ENCODE data around the gene PIP5K1C. TPM values are rescaled to one million over a fixed set of nuclear protein-coding genes. Genes with fewer than 3 reads are reported as not detected.

PIP5K1C gene
- total RNA-seq, 2 experiments from 2014 or later, result 14.7 to 15.7 TPM

GRCh38 chr19:3697671-3698385 is 2.4 kb downstream of the PIP5K1C start:
- ChIA-PET CTCF (interaction anchor here (0.7 to 3.2 kb wide), 5 partner anchors 10 to 219 kb away, joined by 3 to 13 read pairs (median 6); no protein-coding TSS in a partner anchor), POLR2A (no interaction called here)
- Mint-ChIP-seq H3K27ac (no peak overlapping the region), H3K9me3 (no peaks in the 10 kb centered on the region), H3K4me1 (ENCODE audit: low read depth) (peaks cover 18% of the 10 kb centered on the region), H3K36me3 (no peaks in the 10 kb centered on the region), H3K4me3 (no peak overlapping the region), H3K27me3 (no peaks in the 10 kb centered on the region)
- intact Hi-C loops (cut with micrococcal nuclease), result no loop called here
- no peak for DNase-seq

GRCh38 chr19:3697094-3697493 is 3.2 kb downstream of the PIP5K1C start:
- intact Hi-C loops (cut with micrococcal nuclease), result no loop called here
- H3K9me3 Mint-ChIP-seq, result no peaks in the 10 kb centered on the region
- H3K4me3 Mint-ChIP-seq, result no peak overlapping the region
- H3K4me1 Mint-ChIP-seq (ENCODE audit: low read depth), result peaks cover 18% of the 10 kb centered on the region
- no peaks in the 10 kb centered on the region for H3K36me3 Mint-ChIP-seq
- no peak for DNase-seq
- CTCF ChIA-PET, result interaction anchor here (1.2 to 1.5 kb wide), 3 partner anchors 9 to 31 kb away, joined by 6 to 7 read pairs (median 6); no protein-coding TSS in a partner anchor
- H3K27me3 Mint-ChIP-seq, result no peaks in the 10 kb centered on the region
- no peak overlapping the region for H3K27ac Mint-ChIP-seq
- POLR2A ChIA-PET, result no interaction called here

GRCh38 chr19:3696660-3696995 is 3.6 kb downstream of the PIP5K1C start:
- no peak overlapping the region for H3K4me3 Mint-ChIP-seq
- POLR2A ChIA-PET, result no interaction called here
- intact Hi-C loops (cut with micrococcal nuclease), result no loop called here

GRCh38 chr19:3695986-3696659 is 4.1 kb downstream of the PIP5K1C start:
- Mint-ChIP-seq H3K4me1 (ENCODE audit: low read depth) (peaks cover 23% of the 10 kb centered on the region), H3K27me3 (no peaks in the 10 kb centered on the region), H3K9me3 (no peaks in the 10 kb centered on the region), H3K36me3 (no peaks in the 10 kb centered on the region), H3K27ac (no peak overlapping the region), H3K4me3 (no peak overlapping the region)
- DNase-seq, result no peak
- intact Hi-C loops (cut with micrococcal nuclease), result no loop called here
- ChIA-PET CTCF (interaction anchor here (0.6 to 0.7 kb wide), 2 partner anchors 26 kb away, joined by 3 read pairs; no protein-coding TSS in a partner anchor), POLR2A (no interaction called here)

More at GRCh38 chr19:3696660-3696995, 3.6 kb downstream of the PIP5K1C start:
- Mint-ChIP-seq H3K27me3 (no peaks in the 10 kb centered on the region), H3K4me1 (ENCODE audit: low read depth) (peaks cover 18% of the 10 kb centered on the region), H3K9me3 (no peaks in the 10 kb centered on the region), H3K36me3 (no peaks in the 10 kb centered on the region), H3K27ac (no peak overlapping the region)
- CTCF ChIA-PET, result interaction anchor here (1.5 kb wide), 1 partner anchor 30 kb away, joined by 6 read pairs; no protein-coding TSS in a partner anchor
- DNase-seq, result no peak

GRCh38 chr19:3695124-3695733 is 5.0 kb downstream of the PIP5K1C start:
- H3K27me3 Mint-ChIP-seq, result no peaks in the 10 kb centered on the region
- intact Hi-C loops (cut with micrococcal nuclease), result no loop called here
- H3K27ac Mint-ChIP-seq, result no peak overlapping the region
- H3K36me3 Mint-ChIP-seq, result peaks cover 2% of the 10 kb centered on the region
- no peak for DNase-seq
- no peaks in the 10 kb centered on the region for H3K9me3 Mint-ChIP-seq
- ChIA-PET POLR2A (no interaction called here), CTCF (interaction anchor here (0.7 kb wide), 1 partner anchor 27 kb away, joined by 3 read pairs; no protein-coding TSS in a partner anchor)
- peaks cover 26% of the 10 kb centered on the region for H3K4me1 Mint-ChIP-seq (ENCODE audit: low read depth)
- H3K4me3 Mint-ChIP-seq, result no peak overlapping the region

GRCh38 chr19:3694361-3695123 is 5.7 kb downstream of the PIP5K1C start:
- intact Hi-C loops (cut with micrococcal nuclease), result no loop called here
- H3K27ac Mint-ChIP-seq, result no peak overlapping the region
- peaks cover 4% of the 10 kb centered on the region for H3K36me3 Mint-ChIP-seq
- no peaks in the 10 kb centered on the region for H3K9me3 Mint-ChIP-seq
- peaks cover 32% of the 10 kb centered on the region for H3K4me1 Mint-ChIP-seq (ENCODE audit: low read depth)
- DNase-seq, result no peak
- H3K27me3 Mint-ChIP-seq, result no peaks in the 10 kb centered on the region
- H3K4me3 Mint-ChIP-seq, result no peak overlapping the region
- CTCF ChIA-PET, result no interaction called here
- POLR2A ChIA-PET, result no interaction called here

- no peak for DNase-seq
These were observed 7.0 kb downstream of the PIP5K1C start for GRCh38 chr19:3693025-3693925.

GRCh38 chr19:3692141-3693024 is 7.9 kb downstream of the PIP5K1C start:
- H3K4me3 Mint-ChIP-seq, result no peak overlapping the region
- intact Hi-C loops (cut with micrococcal nuclease), result no loop called here
- H3K9me3 Mint-ChIP-seq, result no peaks in the 10 kb centered on the region
- no peaks in the 10 kb centered on the region for H3K27me3 Mint-ChIP-seq
- CTCF ChIA-PET, result interaction anchor here (0.5 to 5.8 kb wide), 8 partner anchors 8 to 742 kb away, joined by 3 to 39 read pairs (median 7); partner anchors contain the start of genes PIP5K1C and TJP3
- peaks cover 5% of the 10 kb centered on the region for H3K36me3 Mint-ChIP-seq
- H3K4me1 Mint-ChIP-seq (ENCODE audit: low read depth), result peaks cover 28% of the 10 kb centered on the region
- DNase-seq, result peak; percentile 66
- POLR2A ChIA-PET, result no interaction called here
- H3K27ac Mint-ChIP-seq, result no peak overlapping the region

More at GRCh38 chr19:3693025-3693925, 7.0 kb downstream of the PIP5K1C start:
- H3K4me1 Mint-ChIP-seq (ENCODE audit: low read depth), result peaks cover 25% of the 10 kb centered on the region
- POLR2A ChIA-PET, result no interaction called here
- no peaks in the 10 kb centered on the region for H3K9me3 Mint-ChIP-seq
- H3K27me3 Mint-ChIP-seq, result no peaks in the 10 kb centered on the region
- intact Hi-C loops (cut with micrococcal nuclease), result no loop called here
- CTCF ChIA-PET, result interaction anchor here (0.5 to 5.8 kb wide), 8 partner anchors 8 to 741 kb away, joined by 3 to 39 read pairs (median 7); partner anchors contain the start of genes PIP5K1C and TJP3
- no peak overlapping the region for H3K4me3 Mint-ChIP-seq
- no peak overlapping the region for H3K27ac Mint-ChIP-seq
- H3K36me3 Mint-ChIP-seq, result peaks cover 5% of the 10 kb centered on the region

GRCh38 chr19:3691726-3692125 is 8.5 kb downstream of the PIP5K1C start:
- intact Hi-C loops (cut with micrococcal nuclease), result loop anchor here (2.0 kb wide), 1 partner anchor 21 kb away; no protein-coding TSS in a partner anchor

GRCh38 chr19:3691372-3691716 is 8.9 kb downstream of the PIP5K1C start:
- H3K27me3 Mint-ChIP-seq, result no peaks in the 10 kb centered on the region
- CTCF ChIA-PET, result interaction anchor here (0.9 to 5.8 kb wide), 4 partner anchors 10 to 131 kb away, joined by 3 to 39 read pairs (median 6); partner anchors contain the start of genes PIP5K1C and TJP3
- H3K4me3 Mint-ChIP-seq, result no peak overlapping the region
- intact Hi-C loops (cut with micrococcal nuclease), result loop anchor here (2.0 kb wide), 1 partner anchor 21 kb away; no protein-coding TSS in a partner anchor
- H3K4me1 Mint-ChIP-seq (ENCODE audit: low read depth), result peaks cover 34% of the 10 kb centered on the region
- peaks cover 5% of the 10 kb centered on the region for H3K36me3 Mint-ChIP-seq
- POLR2A ChIA-PET, result interaction anchor here (0.9 kb wide), 1 partner anchor 137 kb away, joined by 4 read pairs; no protein-coding TSS in a partner anchor
- no peak overlapping the region for H3K27ac Mint-ChIP-seq
- H3K9me3 Mint-ChIP-seq, result no peaks in the 10 kb centered on the region
- no peak for DNase-seq

More at GRCh38 chr19:3691726-3692125, 8.5 kb downstream of the PIP5K1C start:
- H3K4me1 Mint-ChIP-seq (ENCODE audit: low read depth), result peaks cover 34% of the 10 kb centered on the region
- DNase-seq, result no peak
- peaks cover 5% of the 10 kb centered on the region for H3K36me3 Mint-ChIP-seq
- no peak overlapping the region for H3K27ac Mint-ChIP-seq
- no peak overlapping the region for H3K4me3 Mint-ChIP-seq
- no peaks in the 10 kb centered on the region for H3K27me3 Mint-ChIP-seq
- ChIA-PET CTCF (interaction anchor here (1.4 to 5.8 kb wide), 6 partner anchors 9 to 31 kb away, joined by 6 to 39 read pairs (median 8); partner anchors contain the start of genes PIP5K1C and TJP3), POLR2A (no interaction called here)
- H3K9me3 Mint-ChIP-seq, result no peaks in the 10 kb centered on the region

Measured in activated CD4-positive, alpha-beta memory T cell treated with anti-CD3 and anti-CD28 coated beads for 36 hours (primary cell).